Peyer's patch (tissue), 4 donors: Measurements from ENCODE around the gene PGAP3. TPM values are rescaled to one million over a fixed set of nuclear protein-coding genes. Genes with fewer than 3 reads are reported as not detected.
A peak's percentile ranks its signal among the peaks of the same experiment; 100 is the strongest.

Experiments used
- DNase-seq, 3 donors: peaks; one replicate each; pipeline ENCODE4 v3.0.0-alpha.2; 2017 to 2019
- H3K27ac ChIP-seq, 4 donors: fragments of 200-600 bp; sonication (generic); one replicate each; pipeline ENCODE4 v1.5.1; 2016 to 2019
- H3K27me3 ChIP-seq, 2 donors: fragments of 200-600 bp; sonication (generic); one replicate each; pipeline ENCODE4 v1.5.1; 2019
- H3K36me3 ChIP-seq, 3 donors: fragments of 200-600 bp; sonication (generic); one replicate each; pipeline ENCODE4 v1.5.1; 2016 to 2019
- H3K4me1 ChIP-seq, 4 donors: fragments of 200-600 bp; sonication (generic); one replicate each; pipeline ENCODE4 v1.5.1; 2016 to 2019
- H3K4me3 ChIP-seq, 4 donors: fragments of 200-600 bp; sonication (generic); 1 replicate in 3 of 4; 2 replicates in 1 of 4; pipeline ENCODE4 v1.5.1; 2016 to 2019; ENCODE audit warnings: mild to moderate bottlenecking in 1 of 4
- H3K9me3 ChIP-seq, 4 donors: fragments of 200-600 bp; sonication (generic); one replicate each; pipeline ENCODE4 v1.5.1; 2016 to 2019; ENCODE audit warnings: mild to moderate bottlenecking in 1 of 4
- CTCF ChIP-seq, 6 experiments: fragments of 450-650 bp in 4 of 6; fragments of 200-600 bp in 2 of 6; sonication (generic) in 1 of 6; IDR thresholded peaks; one replicate each; pipeline ENCODE4 v1.5.1; 2017 to 2019; ENCODE audit warnings: antibody characterized with exemption in 6 of 6, mild to moderate bottlenecking in 3 of 6, moderate library complexity in 1 of 6
- POLR2A ChIP-seq, 2 donors: fragments of 450-650 bp; IDR thresholded peaks; one replicate each; pipeline ENCODE4 v1.5.1; 2017; ENCODE audit warnings: antibody characterized with exemption in 2 of 2, mild to moderate bottlenecking in 2 of 2, moderate library complexity in 2 of 2
- total RNA-seq, 4 donors: library from RNA; depleted of rRNA; stranded (reverse); fragments of >200 nt; gene quantifications; one replicate each; pipeline ENCODE4 v1.1.0, GENCODE V29; 2016

PGAP3 gene
- total RNA-seq, 4 donors from 2014 or later, result 15.7 to 72.3 (median 65.1) TPM

GRCh38 chr17:39663340-39663687 lies 24.5 kb downstream of the PGAP3 start:
- Histone ChIP-seq H3K9me3 (no peaks in the 10 kb centered on the region), H3K36me3 (peaks cover 0 to 42% (median 0%) of the 10 kb centered on the region in 3 donors), H3K4me1 (peaks cover 11 to 57% (median 13%) of the 10 kb centered on the region in 4 donors), H3K27ac (peak overlapping the region in 2 of 4 donors; percentile 15 to 66), H3K27me3 (peaks cover 0 to 6% of the 10 kb centered on the region in 2 donors), H3K4me3 (no peak overlapping the region)
- DNase-seq, result no peak
- TF ChIP-seq POLR2A (IDR thresholded peaks at IDR 0.05) (no peak), CTCF (IDR thresholded peaks at IDR 0.05) (no peak)

GRCh38 chr17:39662551-39663339 lies 25.1 kb downstream of the PGAP3 start:
- TF ChIP-seq POLR2A (IDR thresholded peaks at IDR 0.05), result no peak
- TF ChIP-seq CTCF (IDR thresholded peaks at IDR 0.05), result no peak
- H3K27ac ChIP-seq, result peak overlapping the region in 2 of 4 donors; percentile 15 to 41
- peaks cover 7 to 52% (median 10%) of the 10 kb centered on the region in 4 donors for H3K4me1 ChIP-seq
- H3K4me3 ChIP-seq, result no peak overlapping the region
- H3K36me3 ChIP-seq, result peaks cover 0 to 47% (median 0%) of the 10 kb centered on the region in 3 donors
- DNase-seq, result peak in 1 of 3 donors; percentile 55
- no peaks in the 10 kb centered on the region for H3K9me3 ChIP-seq
- peaks cover 0 to 5% of the 10 kb centered on the region in 2 donors for H3K27me3 ChIP-seq

GRCh38 chr17:39661744-39662541 lies 25.9 kb downstream of the PGAP3 start:
- H3K4me3 ChIP-seq, result no peak overlapping the region
- DNase-seq, result no peak
- peaks cover 0 to 44% (median 6%) of the 10 kb centered on the region in 4 donors for H3K4me1 ChIP-seq
- no peak overlapping the region for H3K27ac ChIP-seq
- TF ChIP-seq CTCF (IDR thresholded peaks at IDR 0.05), result no peak
- TF ChIP-seq POLR2A (IDR thresholded peaks at IDR 0.05), result no peak
- H3K36me3 ChIP-seq, result peaks cover 0 to 55% (median 0%) of the 10 kb centered on the region in 3 donors
- H3K9me3 ChIP-seq, result no peaks in the 10 kb centered on the region
- no peaks in the 10 kb centered on the region for H3K27me3 ChIP-seq

- H3K27me3 ChIP-seq, result no peaks in the 10 kb centered on the region
- H3K27ac ChIP-seq, result peak overlapping the region in 3 of 4 donors; percentile 50 to 62 (median 54)
- H3K4me3 ChIP-seq, result no peak overlapping the region
- peaks cover 0 to 68% (median 0%) of the 10 kb centered on the region in 3 donors for H3K36me3 ChIP-seq
- no peak for DNase-seq
- TF ChIP-seq POLR2A (IDR thresholded peaks at IDR 0.05), result no peak
- no peak for TF ChIP-seq CTCF (IDR thresholded peaks at IDR 0.05)
- H3K9me3 ChIP-seq, result no peaks in the 10 kb centered on the region
- H3K4me1 ChIP-seq, result peaks cover 0 to 32% (median 6%) of the 10 kb centered on the region in 4 donors
These were observed 27.2 kb downstream of the PGAP3 start for GRCh38 chr17:39660397-39661385.

GRCh38 chr17:39660011-39660360 lies 27.9 kb downstream of the PGAP3 start:
- peaks cover 0 to 28% (median 6%) of the 10 kb centered on the region in 4 donors for H3K4me1 ChIP-seq

More at GRCh38 chr17:39660011-39660360, 27.9 kb downstream of the PGAP3 start:
- Histone ChIP-seq H3K27ac (peak overlapping the region in 3 of 4 donors; percentile 50 to 62 (median 54)), H3K9me3 (no peaks in the 10 kb centered on the region), H3K27me3 (no peaks in the 10 kb centered on the region), H3K36me3 (peaks cover 0 to 73% (median 0%) of the 10 kb centered on the region in 3 donors), H3K4me3 (no peak overlapping the region)
- no peak for DNase-seq
- TF ChIP-seq POLR2A (IDR thresholded peaks at IDR 0.05) (no peak), CTCF (IDR thresholded peaks at IDR 0.05) (no peak)
